PC-3 (cell line): Measurements from ENCODE around the gene NAALADL1. TPM values are rescaled to one million over a fixed set of nuclear protein-coding genes. Genes with fewer than 3 reads are reported as not detected.

ENCODE experiments used
- ATAC-seq: fragments of 200-7000 bp; cut with Tn5 transposase; 2 replicates; pipeline ENCODE4 v1.9.1; 2020; ENCODE audit warnings: mild to moderate bottlenecking, moderate library complexity
- BruUV-seq: library from RNA; stranded (reverse); fragments of 400-500 nt; replicated peaks from 2 replicates; lab custom pipeline; 2021; lab: Mats Ljungman, UMichigan
- CTCF ChIA-PET: fragments of 300-600 bp; sonication (Branson Sonifier 250); formaldehyde crosslinking; loops from one replicate; lab custom pipeline; 2022; ENCODE audit warnings: antibody characterized with exemption; lab: Charles Lee
- POLR2A ChIA-PET: fragments of 300-600 bp; sonication (Branson Sonifier 250); formaldehyde crosslinking; loops from one replicate; lab custom pipeline; 2022; ENCODE audit warnings: antibody characterized with exemption; ENCODE audit not compliant: unreplicated experiment; lab: Charles Lee
- DNase-seq: peaks from one replicate; pipeline ENCODE4 v3.0.0-alpha.2; 2015
- H2AFZ ChIP-seq: fragments of 300-600 bp; sonication (generic); 2 replicates; pipeline ENCODE4 v1.6.0; 2016; ENCODE audit warnings: antibody characterized with exemption, low read length
- H3F3A ChIP-seq: fragments of 300-600 bp; sonication (generic); one replicate; pipeline ENCODE4 v1.6.0; 2017; ENCODE audit warnings: antibody characterized with exemption, low read length, control low read depth, mild to moderate bottlenecking; ENCODE audit not compliant: unreplicated experiment
- H3K27ac ChIP-seq: fragments of 300-600 bp; sonication (generic); 2 replicates; pipeline ENCODE4 v1.5.1; 2016; ENCODE audit warnings: mild to moderate bottlenecking, low read length
- H3K27me3 ChIP-seq: fragments of 300-600 bp; sonication (generic); 2 replicates; pipeline ENCODE4 v1.6.1; 2016; ENCODE audit warnings: low read length, mixed read lengths
- H3K36me3 ChIP-seq: fragments of 300-600 bp; sonication (generic); 2 replicates; pipeline ENCODE4 v1.6.1; 2016; ENCODE audit warnings: low read depth, mixed run types, low read length, mixed read lengths
- H3K4me1 ChIP-seq: fragments of 300-600 bp; sonication (generic); 2 replicates; pipeline ENCODE4 v1.5.1; 2016; ENCODE audit warnings: low read length; ENCODE audit not compliant: insufficient read depth
- H3K4me2 ChIP-seq: fragments of 300-600 bp; sonication (generic); 2 replicates; pipeline ENCODE4 v1.6.0; 2016; ENCODE audit warnings: low read length
- H3K4me3 ChIP-seq: fragments of 300-600 bp; sonication (generic); 2 replicates; pipeline ENCODE4 v1.5.1; 2016; ENCODE audit warnings: mild to moderate bottlenecking, low read length, mixed read lengths
- H3K79me2 ChIP-seq: fragments of 300-600 bp; sonication (generic); 2 replicates; pipeline ENCODE4 v1.6.1; 2017; ENCODE audit warnings: low read length, mixed read lengths
- H3K9ac ChIP-seq: fragments of 300-600 bp; sonication (generic); 2 replicates; pipeline ENCODE4 v1.6.0; 2016; ENCODE audit warnings: mild to moderate bottlenecking, low read length
- H3K9me2 ChIP-seq: fragments of 300-600 bp; sonication (generic); replicated peaks from 2 replicates; pipeline ENCODE4 v1.6.1; 2016; ENCODE audit warnings: mixed run types, low read length, mixed read lengths
- H3K9me3 ChIP-seq: fragments of 300-600 bp; sonication (generic); 2 replicates; pipeline ENCODE4 v1.6.1; 2016; ENCODE audit warnings: low read length, mixed read lengths
- H4K20me1 ChIP-seq: fragments of 300-600 bp; sonication (generic); 2 replicates; pipeline ENCODE4 v1.6.1; 2016; ENCODE audit warnings: low read length, mixed read lengths
- EZH2 ChIP-seq: fragments of 300-600 bp; sonication (generic); IDR thresholded peaks from one replicate; pipeline ENCODE4 v1.6.1; 2017; ENCODE audit warnings: antibody characterized with exemption, mild to moderate bottlenecking, low read length; ENCODE audit not compliant: unreplicated experiment
- EZH2phosphoT487 ChIP-seq: fragments of 300-600 bp; sonication (generic); IDR thresholded peaks from 2 replicates; pipeline ENCODE4 v1.6.1; 2018; ENCODE audit warnings: mild to moderate bottlenecking, antibody characterized with exemption, low read length, borderline replicate concordance
- intact Hi-C: fragments of 100-400 bp; cut with micrococcal nuclease; formaldehyde crosslinking; loops from 2 replicates; pipeline ENCODE4 v1.9.0; 2023
- total RNA-seq: library from RNA; depleted of rRNA; stranded (reverse); fragments of >200 nt; gene quantifications from 2 replicates; pipeline ENCODE4 v1.2.3, GENCODE V29; 2014
- TF ChIP-seq, protein P1 (sequence below): fragments of 300-600 bp; sonication (generic); conservative IDR thresholded peaks from 2 replicates; pipeline ENCODE4 v1.5.1; 2017; ENCODE audit warnings: antibody characterized with exemption, low read depth, mild to moderate bottlenecking, low read length

The NAALADL1 gene
- total RNA-seq, 1 experiment from 2014 or later, result 0.47 TPM

DNA sequence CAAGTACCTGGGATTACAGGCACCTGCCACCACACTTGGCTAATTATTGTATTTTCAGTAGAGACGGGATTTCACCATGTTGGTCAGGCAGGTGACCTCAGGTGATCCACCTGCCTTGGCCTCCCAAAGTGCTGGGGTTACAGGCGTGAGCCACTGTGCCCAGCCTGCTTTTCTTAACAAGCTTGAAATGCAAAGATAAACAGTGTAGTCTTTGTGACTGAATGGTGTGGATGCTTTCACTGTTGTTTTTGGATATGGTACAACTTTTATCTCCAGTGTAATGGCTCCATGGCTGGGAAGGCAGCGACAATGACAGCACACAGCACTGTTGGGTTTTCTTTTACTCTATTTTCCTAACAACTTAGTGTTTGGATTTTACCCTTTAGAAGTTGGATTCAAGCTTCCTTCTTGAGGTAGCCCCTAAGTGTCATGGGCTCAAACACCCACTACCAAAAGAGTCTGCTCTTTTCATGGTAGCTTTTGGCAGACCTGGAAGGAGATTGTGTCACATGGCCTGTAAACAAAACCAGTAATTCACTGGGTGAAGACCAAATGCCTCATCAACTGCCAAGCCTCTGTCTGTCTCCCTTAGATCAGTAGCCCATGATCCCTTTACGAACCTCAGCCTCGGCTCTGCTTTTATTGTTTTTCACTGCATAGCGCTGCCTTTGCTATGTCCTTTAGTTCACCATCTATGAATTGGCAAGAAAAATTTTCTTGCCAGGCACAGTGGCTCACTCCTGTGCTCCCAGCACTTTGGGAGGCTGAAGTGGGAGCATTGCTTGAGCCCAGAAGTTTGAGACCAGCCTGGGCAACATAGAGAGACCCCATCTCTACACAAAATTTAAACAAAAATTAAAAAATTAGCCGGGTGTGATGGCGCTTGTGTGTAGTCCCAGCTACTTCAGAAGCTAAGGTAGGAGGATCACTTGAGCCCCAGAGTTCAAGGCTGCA lies 44.1 kb upstream of the NAALADL1 start:
- TF ChIP-seq EZH2 (no peak), EZH2phosphoT487 (no peak)
- TF ChIP-seq, protein P1, sequence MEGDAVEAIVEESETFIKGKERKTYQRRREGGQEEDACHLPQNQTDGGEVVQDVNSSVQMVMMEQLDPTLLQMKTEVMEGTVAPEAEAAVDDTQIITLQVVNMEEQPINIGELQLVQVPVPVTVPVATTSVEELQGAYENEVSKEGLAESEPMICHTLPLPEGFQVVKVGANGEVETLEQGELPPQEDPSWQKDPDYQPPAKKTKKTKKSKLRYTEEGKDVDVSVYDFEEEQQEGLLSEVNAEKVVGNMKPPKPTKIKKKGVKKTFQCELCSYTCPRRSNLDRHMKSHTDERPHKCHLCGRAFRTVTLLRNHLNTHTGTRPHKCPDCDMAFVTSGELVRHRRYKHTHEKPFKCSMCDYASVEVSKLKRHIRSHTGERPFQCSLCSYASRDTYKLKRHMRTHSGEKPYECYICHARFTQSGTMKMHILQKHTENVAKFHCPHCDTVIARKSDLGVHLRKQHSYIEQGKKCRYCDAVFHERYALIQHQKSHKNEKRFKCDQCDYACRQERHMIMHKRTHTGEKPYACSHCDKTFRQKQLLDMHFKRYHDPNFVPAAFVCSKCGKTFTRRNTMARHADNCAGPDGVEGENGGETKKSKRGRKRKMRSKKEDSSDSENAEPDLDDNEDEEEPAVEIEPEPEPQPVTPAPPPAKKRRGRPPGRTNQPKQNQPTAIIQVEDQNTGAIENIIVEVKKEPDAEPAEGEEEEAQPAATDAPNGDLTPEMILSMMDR, result no peak
- no peak overlapping the region for H3K9ac ChIP-seq
- CTCF ChIA-PET, result no interaction called here
- no peak overlapping the region for H2AFZ ChIP-seq
- 0 out of 2 replicates have a peak, but pooled peaks cover 1% of the 10 kb centered on the region for H3K4me1 ChIP-seq
- no peak overlapping the region for H3K4me3 ChIP-seq
- H3K36me3 ChIP-seq, result no peaks in the 10 kb centered on the region; the same call in 1 of the 2 replicates
- peaks cover 58% of the 10 kb centered on the region for H3K79me2 ChIP-seq
- no peak overlapping the region for H3K4me2 ChIP-seq
- H3K9me3 ChIP-seq, result no peaks in the 10 kb centered on the region
- peak; percentile 42; the same call in 1 of the 2 replicates for ATAC-seq
- intact Hi-C loops, result no loop called here
- no TSS peak for BruUV-seq
- no peak for DNase-seq
- H3K9me2 ChIP-seq, result no peaks in the 10 kb centered on the region
- POLR2A ChIA-PET, result no interaction called here
- no peak overlapping the region for H3K27ac ChIP-seq
- no peaks in the 10 kb centered on the region for H3K27me3 ChIP-seq
- H4K20me1 ChIP-seq, result no peaks in the 10 kb centered on the region
- no peaks in the 10 kb centered on the region for H3F3A ChIP-seq

GRCh38 chr11:65100674-65101350 lies 42.5 kb upstream of the NAALADL1 start:
- Histone ChIP-seq H3K36me3 (no peaks in the 10 kb centered on the region; the same call in 1 of the 2 replicates), H3K27ac (no peak overlapping the region), H2AFZ (no peak overlapping the region), H3K9ac (no peak overlapping the region), H3K9me2 (no peaks in the 10 kb centered on the region), H3K9me3 (no peaks in the 10 kb centered on the region), H3F3A (no peaks in the 10 kb centered on the region), H3K27me3 (no peaks in the 10 kb centered on the region), H3K79me2 (peaks cover 65% of the 10 kb centered on the region), H4K20me1 (no peaks in the 10 kb centered on the region), H3K4me3 (no peak overlapping the region), H3K4me1 (peaks cover 8% of the 10 kb centered on the region), H3K4me2 (no peak overlapping the region)
- no TSS peak for BruUV-seq
- no peak for DNase-seq
- CTCF ChIA-PET, result interaction anchor here (0.5 kb wide), 1 partner anchor 1166 kb away, joined by 6 read pairs; no protein-coding TSS in a partner anchor
- ATAC-seq, result no peak
- intact Hi-C loops, result no loop called here
- POLR2A ChIA-PET, result no interaction called here
- TF ChIP-seq EZH2, result no peak
- TF ChIP-seq, protein P1, result peak; percentile 33; the same call in 1 of the 2 replicates
